HCT116 (cell line): ENCODE measurements around the gene PLD6. TPM values are rescaled to one million over a fixed set of nuclear protein-coding genes. Genes with fewer than 3 reads are reported as not detected.

Experiments used
- ATAC-seq: fragments of 200-7000 bp; cut with Tn5 transposase; 2 replicates; pipeline ENCODE4 v1.9.1; 2020; ENCODE audit warnings: mild to moderate bottlenecking, moderate library complexity
- BruUV-seq: library from RNA; stranded (reverse); fragments of 400-500 nt; replicated peaks from 2 replicates; lab custom pipeline; 2021; lab: Mats Ljungman, UMichigan
- CTCF ChIA-PET: fragments of 300-600 bp; sonication (Branson Sonifier 250); formaldehyde crosslinking; loops from one replicate; lab custom pipeline; 2021; ENCODE audit warnings: antibody characterized with exemption; lab: Charles Lee
- POLR2A ChIA-PET: fragments of 300-600, 350-600 bp; sonication (Branson Sonifier 250); formaldehyde crosslinking; loops from one replicate; lab custom pipeline; 2021; ENCODE audit warnings: antibody characterized with exemption; lab: Charles Lee
- RAD21 ChIA-PET, 2 experiments: fragments of 300-600 bp; sonication (Branson Sonifier 250); formaldehyde crosslinking; loops; one replicate each; lab custom pipeline; 2023; ENCODE audit warnings: low total read pairs in 2 of 2; ENCODE audit not compliant: uncharacterized antibody in 2 of 2, unreplicated experiment in 2 of 2, low non-redundant PET in 1 of 2; lab: Charles Lee
- DNase-seq: peaks from one replicate; pipeline ENCODE4 v3.0.0-alpha.2; 2010; ENCODE audit warnings: low read depth, low spot score
- H2AFZ ChIP-seq: fragments of 200-600 bp; shearing (Covaris generic), sonication (generic); 2 replicates; pipeline ENCODE4 v1.6.1; 2017; ENCODE audit warnings: low read depth, mixed run types, mixed read lengths, antibody characterized with exemption, low read length; ENCODE audit not compliant: poor library complexity, severe bottlenecking
- H3K27ac ChIP-seq: 2 replicates; pipeline ENCODE4 v1.5.1; 2012; ENCODE audit warnings: low read depth, low read length
- H3K27me3 ChIP-seq: fragments of 200-600 bp; sonication (generic); 2 replicates; pipeline ENCODE4 v1.6.1; 2016; ENCODE audit warnings: mixed run types, low read length, mixed read lengths; ENCODE audit not compliant: insufficient read depth
- H3K36me3 ChIP-seq, 2 experiments: fragments of 200-500 bp in 1 of 2; fragments of 200-600 bp in 1 of 2; sonication (Bioruptor generic) in 1 of 2; sonication (generic) in 1 of 2; 2 replicates each; pipeline versions ENCODE4 v1.5.1 to v1.6.1; 2014 to 2016; ENCODE audit warnings: low read length in 2 of 2, inconsistent platforms in 1 of 2, mixed read lengths in 1 of 2, mixed run types in 1 of 2; ENCODE audit not compliant: insufficient read depth in 2 of 2, control insufficient read depth in 1 of 2
- H3K4me1 ChIP-seq, 2 experiments: fragments of 200-600 bp in 1 of 2; sonication (generic) in 1 of 2; 2 replicates each; pipeline versions ENCODE4 v1.5.1 to v1.6.1; 2012 to 2017; ENCODE audit warnings: low read length in 2 of 2, inconsistent platforms in 1 of 2, mild to moderate bottlenecking in 1 of 2, mixed read lengths in 1 of 2, mixed run types in 1 of 2, moderate library complexity in 1 of 2; ENCODE audit not compliant: insufficient read depth in 2 of 2, control insufficient read depth in 1 of 2
- H3K4me2 ChIP-seq: fragments of 200-600 bp; sonication (generic); 2 replicates; pipeline ENCODE4 v1.6.1; 2017; ENCODE audit warnings: mixed run types, low read length, mixed read lengths
- H3K4me3 ChIP-seq, 2 experiments: fragments of 200-600 bp in 1 of 2; sonication (generic) in 1 of 2; replicated peaks in 1 of 2; 2 replicates each; pipeline ENCODE4 v1.5.1; 2011 to 2016; ENCODE audit warnings: low read length in 2 of 2, control low read depth in 1 of 2, low read depth in 1 of 2, mild to moderate bottlenecking in 1 of 2, mixed read lengths in 1 of 2, mixed run types in 1 of 2
- H3K79me2 ChIP-seq: fragments of 200-600 bp; sonication (generic); 2 replicates; pipeline ENCODE4 v1.6.1; 2017; ENCODE audit warnings: mild to moderate bottlenecking, mixed run types, low read length, moderate library complexity, mixed read lengths; ENCODE audit not compliant: insufficient read depth
- H3K9ac ChIP-seq: fragments of 200-600 bp; sonication (generic); 2 replicates; pipeline ENCODE4 v1.6.1; 2016; ENCODE audit warnings: low read length, mixed read lengths
- H3K9me2 ChIP-seq: fragments of 200-600 bp; sonication (generic), shearing (Covaris generic); 2 replicates; pipeline ENCODE4 v1.6.1; 2017; ENCODE audit warnings: mixed run types, mild to moderate bottlenecking, moderate library complexity; ENCODE audit not compliant: insufficient read depth
- H3K9me3 ChIP-seq, 2 experiments: fragments of 200-500 bp in 1 of 2; fragments of 200-600 bp in 1 of 2; sonication (Bioruptor generic) in 1 of 2; sonication (generic) in 1 of 2; 2 replicates each; pipeline ENCODE4 v1.6.1; 2014 to 2017; ENCODE audit warnings: low read length in 2 of 2, mixed read lengths in 2 of 2, inconsistent platforms in 1 of 2, low read depth in 1 of 2, mild to moderate bottlenecking in 1 of 2, mixed run types in 1 of 2, moderate library complexity in 1 of 2; ENCODE audit not compliant: control insufficient read depth in 1 of 2, insufficient read depth in 1 of 2
- H4K20me1 ChIP-seq: fragments of 200-600 bp; sonication (generic), shearing (Covaris generic); 2 replicates; pipeline ENCODE4 v1.6.1; 2017; ENCODE audit warnings: mixed run types, mild to moderate bottlenecking, moderate library complexity; ENCODE audit not compliant: insufficient read depth
- ELF1 ChIP-seq: IDR thresholded peaks from 2 replicates; pipeline ENCODE4 v1.6.1; 2012; ENCODE audit warnings: low read depth, borderline replicate concordance
- FOSL1 ChIP-seq: IDR thresholded peaks from 2 replicates; pipeline ENCODE4 v1.6.1; 2012; ENCODE audit warnings: low read depth
- JUND ChIP-seq: IDR thresholded peaks from 2 replicates; pipeline ENCODE4 v1.6.1; 2012
- POLR2A ChIP-seq: IDR thresholded peaks from 2 replicates; pipeline ENCODE4 v1.7.0; 2011; ENCODE audit warnings: borderline replicate concordance; ENCODE audit not compliant: insufficient read depth, insufficient read length; ENCODE audit errors: extremely low read depth
- SRF ChIP-seq: IDR thresholded peaks from 2 replicates; pipeline ENCODE4 v1.6.1; 2012; ENCODE audit warnings: low read depth
- TCF7L2 ChIP-seq: IDR thresholded peaks from 2 replicates; pipeline ENCODE4 v1.7.0; 2011; ENCODE audit warnings: borderline replicate concordance, inconsistent platforms; ENCODE audit not compliant: insufficient read depth, insufficient read length; ENCODE audit errors: extremely low read depth
- intact Hi-C: fragments of 100-400 bp; cut with micrococcal nuclease; formaldehyde crosslinking; loops from 2 replicates; pipeline ENCODE4 v1.10.0; 2022
- total RNA-seq: library from RNA; stranded (reverse); gene quantifications from one replicate; pipeline ENCODE4 v1.2.1, GENCODE V29; 2021; ENCODE audit not compliant: unreplicated experiment
- TF ChIP-seq, protein P1 (sequence below), 3 experiments: fragments of 200-600 bp in 1 of 3; sonication (generic) in 1 of 3; IDR thresholded peaks in 2 of 3; conservative IDR thresholded peaks in 1 of 3; 2 replicates each; pipeline ENCODE4 v1.5.1; 2012 to 2017; ENCODE audit warnings: low read depth in 2 of 3, low read length in 2 of 3, antibody characterized with exemption in 1 of 3, borderline replicate concordance in 1 of 3, control low read depth in 1 of 3, mild to moderate bottlenecking in 1 of 3, mixed read lengths in 1 of 3, mixed run types in 1 of 3, moderate library complexity in 1 of 3; ENCODE audit not compliant: insufficient read depth in 1 of 3
- TF ChIP-seq, protein P2 (sequence below): IDR thresholded peaks from 2 replicates; pipeline ENCODE4 v1.6.1; 2011; ENCODE audit warnings: mild to moderate bottlenecking, low read length, moderate library complexity; ENCODE audit not compliant: insufficient replicate concordance; ENCODE audit errors: extremely low read depth

Gene PLD6
- total RNA-seq, 1 experiment from 2014 or later = 15.6 TPM

GRCh38 chr17:17239832-17240231 lies 33.7 kb upstream of the PLD6 start:
- Histone ChIP-seq H3K36me3 (no peaks in the 10 kb centered on the region), H3K79me2 (peaks cover 20% of the 10 kb centered on the region), H2AFZ (no peak overlapping the region), H3K9me3 (no peaks in the 10 kb centered on the region), H4K20me1 (no peaks in the 10 kb centered on the region), H3K9me2 (no peaks in the 10 kb centered on the region), H3K4me3 (no peak overlapping the region), H3K27me3 (no peaks in the 10 kb centered on the region), H3K4me2 (no peak overlapping the region), H3K27ac (no peak overlapping the region), H3K4me1 (peaks cover 8 to 21% of the 10 kb centered on the region in 2 experiments), H3K9ac (no peak overlapping the region)
- TF ChIP-seq, protein P1, sequence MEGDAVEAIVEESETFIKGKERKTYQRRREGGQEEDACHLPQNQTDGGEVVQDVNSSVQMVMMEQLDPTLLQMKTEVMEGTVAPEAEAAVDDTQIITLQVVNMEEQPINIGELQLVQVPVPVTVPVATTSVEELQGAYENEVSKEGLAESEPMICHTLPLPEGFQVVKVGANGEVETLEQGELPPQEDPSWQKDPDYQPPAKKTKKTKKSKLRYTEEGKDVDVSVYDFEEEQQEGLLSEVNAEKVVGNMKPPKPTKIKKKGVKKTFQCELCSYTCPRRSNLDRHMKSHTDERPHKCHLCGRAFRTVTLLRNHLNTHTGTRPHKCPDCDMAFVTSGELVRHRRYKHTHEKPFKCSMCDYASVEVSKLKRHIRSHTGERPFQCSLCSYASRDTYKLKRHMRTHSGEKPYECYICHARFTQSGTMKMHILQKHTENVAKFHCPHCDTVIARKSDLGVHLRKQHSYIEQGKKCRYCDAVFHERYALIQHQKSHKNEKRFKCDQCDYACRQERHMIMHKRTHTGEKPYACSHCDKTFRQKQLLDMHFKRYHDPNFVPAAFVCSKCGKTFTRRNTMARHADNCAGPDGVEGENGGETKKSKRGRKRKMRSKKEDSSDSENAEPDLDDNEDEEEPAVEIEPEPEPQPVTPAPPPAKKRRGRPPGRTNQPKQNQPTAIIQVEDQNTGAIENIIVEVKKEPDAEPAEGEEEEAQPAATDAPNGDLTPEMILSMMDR (IDR thresholded peaks at IDR 0.05 in 2 of 3, conservative IDR thresholded peaks at IDR 0.05 in 1 of 3; ENCODE audit: borderline replicate concordance in 1 of 3, insufficient read depth in 1 of 3, low read depth in 2 of 3, low read length in 2 of 3) = no peak
- TF ChIP-seq JUND = no peak
- no peak for TF ChIP-seq FOSL1
- TF ChIP-seq POLR2A = no peak
- TF ChIP-seq, protein P2, sequence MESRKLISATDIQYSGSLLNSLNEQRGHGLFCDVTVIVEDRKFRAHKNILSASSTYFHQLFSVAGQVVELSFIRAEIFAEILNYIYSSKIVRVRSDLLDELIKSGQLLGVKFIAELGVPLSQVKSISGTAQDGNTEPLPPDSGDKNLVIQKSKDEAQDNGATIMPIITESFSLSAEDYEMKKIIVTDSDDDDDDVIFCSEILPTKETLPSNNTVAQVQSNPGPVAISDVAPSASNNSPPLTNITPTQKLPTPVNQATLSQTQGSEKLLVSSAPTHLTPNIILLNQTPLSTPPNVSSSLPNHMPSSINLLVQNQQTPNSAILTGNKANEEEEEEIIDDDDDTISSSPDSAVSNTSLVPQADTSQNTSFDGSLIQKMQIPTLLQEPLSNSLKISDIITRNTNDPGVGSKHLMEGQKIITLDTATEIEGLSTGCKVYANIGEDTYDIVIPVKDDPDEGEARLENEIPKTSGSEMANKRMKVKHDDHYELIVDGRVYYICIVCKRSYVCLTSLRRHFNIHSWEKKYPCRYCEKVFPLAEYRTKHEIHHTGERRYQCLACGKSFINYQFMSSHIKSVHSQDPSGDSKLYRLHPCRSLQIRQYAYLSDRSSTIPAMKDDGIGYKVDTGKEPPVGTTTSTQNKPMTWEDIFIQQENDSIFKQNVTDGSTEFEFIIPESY = no peak
- TF ChIP-seq SRF = no peak
- no peak for TF ChIP-seq ELF1
- TF ChIP-seq TCF7L2 = no peak
- ChIA-PET POLR2A (no interaction called here), CTCF (no interaction called here), RAD21 (no interaction called here)
- intact Hi-C loops = no loop called here
- ATAC-seq = no peak
- DNase-seq = no peak
- no TSS peak for BruUV-seq
